Measurements from ENCODE around the gene DGKQ.

DGKQ gene

DNA sequence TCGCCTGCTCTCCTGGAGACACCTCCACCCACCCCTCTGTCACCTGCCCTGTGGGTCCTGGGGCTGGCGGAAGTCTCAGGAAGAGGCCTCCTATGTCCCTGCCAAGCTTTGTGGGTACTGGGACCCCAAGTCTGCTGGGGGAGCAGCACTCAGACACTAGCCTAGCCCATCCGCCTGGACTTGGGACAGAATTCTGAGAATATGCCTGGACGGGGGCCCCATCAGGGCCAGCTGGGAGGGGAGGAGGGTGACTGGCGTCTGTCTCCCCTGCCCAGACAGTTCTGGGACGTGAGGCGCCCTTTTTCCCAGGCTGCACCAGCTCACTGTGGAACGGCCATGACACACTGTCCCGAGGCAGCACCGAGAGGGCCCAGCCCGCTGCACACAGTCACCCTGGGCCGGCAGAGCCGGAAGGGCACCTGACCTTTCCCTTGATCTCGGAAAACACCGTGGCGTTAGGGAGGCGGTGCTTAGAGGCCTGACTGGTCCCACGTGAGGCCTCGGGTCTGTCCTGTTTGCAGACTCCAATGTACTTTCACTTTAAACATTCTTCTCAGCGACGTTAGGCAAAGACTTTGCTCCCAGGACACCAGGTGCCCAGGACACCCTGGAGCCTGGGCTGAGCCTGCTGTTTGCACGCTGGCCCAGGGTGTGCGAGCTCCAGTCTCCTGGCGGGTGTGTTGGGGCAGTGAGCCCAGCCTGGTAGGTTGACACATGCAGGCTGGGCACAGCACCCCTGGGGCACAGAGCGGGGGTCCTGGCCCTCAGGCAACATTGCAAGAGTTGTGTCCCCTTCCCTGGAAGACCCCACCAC, 19.1 kb upstream of the DGKQ start:
- H3K4me3 ChIP-seq (ENCODE audit: low read depth, low read length) = peak overlapping the region; percentile 46
- TF ChIP-seq, protein P1, sequence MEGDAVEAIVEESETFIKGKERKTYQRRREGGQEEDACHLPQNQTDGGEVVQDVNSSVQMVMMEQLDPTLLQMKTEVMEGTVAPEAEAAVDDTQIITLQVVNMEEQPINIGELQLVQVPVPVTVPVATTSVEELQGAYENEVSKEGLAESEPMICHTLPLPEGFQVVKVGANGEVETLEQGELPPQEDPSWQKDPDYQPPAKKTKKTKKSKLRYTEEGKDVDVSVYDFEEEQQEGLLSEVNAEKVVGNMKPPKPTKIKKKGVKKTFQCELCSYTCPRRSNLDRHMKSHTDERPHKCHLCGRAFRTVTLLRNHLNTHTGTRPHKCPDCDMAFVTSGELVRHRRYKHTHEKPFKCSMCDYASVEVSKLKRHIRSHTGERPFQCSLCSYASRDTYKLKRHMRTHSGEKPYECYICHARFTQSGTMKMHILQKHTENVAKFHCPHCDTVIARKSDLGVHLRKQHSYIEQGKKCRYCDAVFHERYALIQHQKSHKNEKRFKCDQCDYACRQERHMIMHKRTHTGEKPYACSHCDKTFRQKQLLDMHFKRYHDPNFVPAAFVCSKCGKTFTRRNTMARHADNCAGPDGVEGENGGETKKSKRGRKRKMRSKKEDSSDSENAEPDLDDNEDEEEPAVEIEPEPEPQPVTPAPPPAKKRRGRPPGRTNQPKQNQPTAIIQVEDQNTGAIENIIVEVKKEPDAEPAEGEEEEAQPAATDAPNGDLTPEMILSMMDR (conservative IDR thresholded peaks at IDR 0.05; ENCODE audit: low read depth, low read length) = no peak
- DNase-seq (ENCODE audit: low read depth) = peak; percentile 79

DNA sequence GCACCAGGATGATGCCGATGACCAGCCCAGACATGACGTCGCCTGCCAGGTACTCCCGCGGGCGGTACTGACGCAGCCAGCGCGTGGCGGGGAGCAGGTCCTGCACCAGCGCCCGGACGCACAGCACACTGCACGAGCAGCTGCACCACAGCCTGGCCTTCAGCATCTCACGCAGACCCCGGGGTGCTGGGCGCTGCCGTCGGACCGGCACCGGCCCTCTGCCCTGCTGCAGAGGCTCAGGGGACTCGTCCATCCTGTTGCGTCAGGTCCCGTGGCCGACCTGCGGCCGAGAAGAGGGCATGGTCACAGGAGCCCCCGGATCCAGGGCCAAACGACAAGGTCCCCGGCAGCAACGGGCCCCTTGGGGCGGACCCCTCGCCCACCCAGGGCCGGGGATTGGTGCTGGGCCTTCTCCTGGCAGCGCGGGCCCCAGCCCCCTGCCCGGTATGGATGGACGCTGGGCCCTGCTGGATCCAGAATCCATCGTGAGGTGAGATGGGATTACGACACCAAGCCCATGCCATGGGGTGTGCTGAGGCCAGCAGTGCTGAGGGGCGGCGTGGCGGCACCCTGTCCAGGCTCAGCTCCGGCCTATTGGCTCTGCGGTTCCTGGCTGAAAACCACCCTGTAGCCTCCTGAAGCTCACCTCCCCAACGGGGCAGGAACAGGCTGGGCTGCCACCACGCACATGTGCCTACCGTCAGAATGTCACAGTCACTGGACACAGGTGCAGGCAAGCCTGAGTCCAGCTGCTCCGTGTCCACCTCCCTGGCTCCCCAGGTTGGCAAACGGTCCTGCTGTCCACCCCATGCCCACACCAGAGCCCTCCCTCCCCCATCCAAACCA, 18.3 kb upstream of the DGKQ start:
- no peak for DNase-seq (ENCODE audit: low read depth)
- TF ChIP-seq, protein P1 (conservative IDR thresholded peaks at IDR 0.05; ENCODE audit: low read depth, low read length) = no peak
- H3K4me3 ChIP-seq (ENCODE audit: low read depth, low read length) = no peak overlapping the region

DNA sequence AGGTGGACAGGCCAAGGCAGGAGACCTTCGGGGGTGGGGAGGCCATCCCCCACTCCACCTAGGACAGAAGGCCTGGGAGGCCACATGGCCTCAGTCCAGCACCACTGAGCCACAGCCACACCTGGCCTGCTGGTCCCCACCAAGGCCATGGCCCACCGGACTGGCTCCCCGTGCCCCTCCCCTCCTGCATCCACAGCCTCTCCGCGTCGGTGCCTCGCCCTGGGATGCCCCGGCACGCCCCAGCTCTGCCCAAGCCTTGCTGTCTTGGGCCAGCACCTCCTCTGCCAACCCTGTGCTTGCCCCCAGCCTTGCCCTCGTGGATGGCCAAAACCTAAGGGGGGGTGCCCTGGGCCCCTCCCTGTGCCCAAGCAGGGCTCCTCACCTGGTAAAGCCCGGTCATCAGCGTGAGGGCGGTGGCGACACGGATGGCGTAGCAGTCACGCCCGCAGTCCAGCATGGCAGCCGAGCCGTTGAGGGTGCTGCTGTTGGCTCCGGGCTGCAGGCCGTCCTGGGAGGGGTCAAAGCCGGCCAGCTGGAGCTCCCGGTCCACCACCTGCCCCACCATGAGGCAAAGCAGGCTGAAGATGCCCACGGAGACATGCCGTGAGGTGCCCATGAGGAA, 17.5 kb upstream of the DGKQ start:
- no peak overlapping the region for H3K4me3 ChIP-seq (ENCODE audit: low read depth, low read length)
- TF ChIP-seq, protein P1 (conservative IDR thresholded peaks at IDR 0.05; ENCODE audit: low read depth, low read length) = no peak
- no peak for DNase-seq (ENCODE audit: low read depth)

DNA sequence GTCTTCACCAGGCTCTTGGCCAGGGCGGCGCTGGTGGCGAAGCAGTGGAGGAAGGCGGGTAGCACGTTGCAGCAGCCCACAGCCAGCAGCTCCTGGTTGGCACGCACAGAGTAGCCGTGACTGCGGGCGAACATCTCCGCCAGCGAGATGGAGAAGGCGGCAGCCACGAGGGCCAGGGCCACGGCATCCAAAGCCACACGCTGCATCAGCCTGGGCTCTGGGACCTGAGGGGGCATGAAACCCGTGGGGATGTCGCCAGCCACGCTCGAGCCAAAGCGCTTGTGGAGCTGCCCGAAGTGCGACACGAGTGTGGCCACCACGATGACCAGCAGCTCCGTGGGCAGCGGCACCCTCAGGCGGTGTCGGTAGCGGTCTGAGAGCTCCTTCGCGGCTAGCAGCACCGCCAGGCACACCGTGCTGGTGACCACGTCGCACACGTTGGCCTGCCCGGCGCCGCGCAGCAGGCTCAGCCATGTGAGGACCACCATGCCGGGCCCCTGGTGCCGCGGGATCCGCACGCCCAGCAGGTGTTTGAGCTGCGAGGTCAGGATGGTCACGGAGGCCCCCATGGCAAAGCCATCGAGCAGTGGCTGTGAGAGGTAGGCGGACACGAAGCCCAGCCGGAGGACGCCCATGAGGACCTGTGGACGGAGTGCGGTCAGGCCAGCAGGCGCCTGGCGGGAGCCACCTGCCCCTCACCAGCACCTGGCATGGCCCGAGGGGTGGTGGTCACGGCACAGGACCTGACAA, 16.5 kb upstream of the DGKQ start:
- no peak for DNase-seq (ENCODE audit: low read depth)
- TF ChIP-seq, protein P1 (conservative IDR thresholded peaks at IDR 0.05; ENCODE audit: low read depth, low read length) = no peak
- H3K4me3 ChIP-seq (ENCODE audit: low read depth, low read length) = no peak overlapping the region

DNA sequence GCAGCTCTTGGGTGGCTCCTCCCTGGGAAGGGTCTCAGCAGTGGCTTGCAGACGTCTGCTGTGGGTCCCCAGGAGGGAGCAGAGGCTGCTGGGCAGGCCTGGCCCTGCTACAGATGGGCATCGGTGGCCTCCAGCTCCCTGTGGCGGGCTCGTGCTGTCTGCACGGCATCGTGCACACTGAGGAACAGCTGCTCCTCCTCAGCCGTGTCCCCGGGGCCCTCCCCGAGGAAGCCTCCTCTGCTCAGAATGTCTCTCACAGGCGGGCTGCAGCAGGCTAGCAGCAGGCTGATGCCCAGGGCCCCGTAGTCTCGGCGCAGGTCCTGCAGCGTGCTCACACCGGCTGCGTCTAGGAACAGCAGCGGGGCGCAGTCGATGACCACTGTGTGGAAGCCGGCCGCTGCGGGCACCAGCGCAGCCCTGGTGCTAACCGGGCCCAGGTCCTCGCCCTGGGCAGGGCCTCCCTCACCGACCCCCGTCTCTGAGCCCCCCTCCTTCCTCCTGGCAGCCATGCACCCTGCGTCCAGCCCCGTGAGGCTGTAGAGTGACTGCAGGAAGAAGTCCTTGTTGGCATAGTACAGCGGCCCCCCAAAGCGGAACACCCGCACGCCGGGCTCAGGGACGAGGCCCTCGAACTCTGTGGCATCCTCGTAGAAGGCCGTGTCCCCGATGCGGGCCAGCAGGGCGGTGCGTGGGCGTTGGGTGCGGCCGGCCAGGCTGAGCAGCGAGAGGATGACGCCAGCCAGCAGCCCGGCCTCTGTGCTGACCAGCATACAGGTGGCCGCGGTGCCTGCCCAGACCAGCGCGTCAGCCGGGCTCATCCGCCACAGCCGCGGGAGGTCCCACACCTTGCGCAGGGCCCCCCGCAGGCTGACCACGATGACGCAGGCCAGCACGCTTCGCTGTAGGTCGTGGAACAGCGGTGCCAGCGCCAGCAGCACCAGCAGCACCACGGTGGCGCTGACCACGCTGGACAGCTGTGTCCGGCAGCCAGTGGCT, 15.7 kb upstream of the DGKQ start:
- DNase-seq (ENCODE audit: low read depth) = no peak
- TF ChIP-seq, protein P1 (conservative IDR thresholded peaks at IDR 0.05; ENCODE audit: low read depth, low read length) = no peak
- no peak overlapping the region for H3K4me3 ChIP-seq (ENCODE audit: low read depth, low read length)
